ENCODE results near the gene CFAP77. TPM values are rescaled to one million over a fixed set of nuclear protein-coding genes. Genes with fewer than 3 reads are reported as not detected.

The CFAP77 gene
- total RNA-seq, 3 donors from 2014 or later: not detected

DNA sequence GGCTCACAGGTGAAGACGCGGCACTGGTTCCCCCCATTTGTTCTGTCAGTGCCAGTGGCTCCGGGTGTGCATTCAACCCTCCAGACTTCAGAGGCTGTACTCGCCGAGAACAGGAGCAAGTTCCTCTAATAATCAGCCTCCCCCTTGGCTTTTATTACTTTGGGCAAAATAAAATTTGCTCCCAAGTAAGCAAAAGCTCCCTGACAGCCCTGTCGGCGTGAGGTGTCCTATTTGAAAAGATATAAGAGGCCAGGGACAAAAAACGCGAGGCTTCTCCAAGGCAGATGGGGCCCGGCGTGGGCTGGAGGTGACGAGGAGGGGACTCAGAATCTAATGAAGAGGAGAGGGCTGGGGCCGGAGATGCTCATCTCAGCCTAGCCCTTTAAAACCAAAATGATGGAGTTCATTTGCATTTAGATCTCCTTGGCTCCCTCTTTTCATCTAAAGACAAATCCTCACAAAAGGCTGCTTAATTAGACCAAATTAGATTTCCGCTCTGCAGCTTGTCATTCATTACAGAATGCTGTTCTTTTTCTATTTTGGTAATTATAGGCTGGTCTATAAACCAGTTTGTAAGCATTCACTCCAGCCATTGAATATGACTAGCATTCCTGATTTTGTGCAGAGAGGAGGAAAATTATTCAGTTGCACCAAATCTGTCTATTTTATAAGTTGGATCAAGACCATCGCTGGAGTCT lies 68.5 kb downstream of the CFAP77 start:
- H3K9me3 ChIP-seq: no peaks in the 10 kb centered on the region
- no peak overlapping the region for H3K4me3 ChIP-seq
- DNase-seq (ENCODE audit: low spot score in 2 of 2): no peak
- H3K27me3 ChIP-seq: peaks cover 0 to 37% of the 10 kb centered on the region in 2 donors
- intact Hi-C loops (cut with DNase I; ENCODE audit: low total_unique reads): no loop called here
- TF ChIP-seq, protein P1, sequence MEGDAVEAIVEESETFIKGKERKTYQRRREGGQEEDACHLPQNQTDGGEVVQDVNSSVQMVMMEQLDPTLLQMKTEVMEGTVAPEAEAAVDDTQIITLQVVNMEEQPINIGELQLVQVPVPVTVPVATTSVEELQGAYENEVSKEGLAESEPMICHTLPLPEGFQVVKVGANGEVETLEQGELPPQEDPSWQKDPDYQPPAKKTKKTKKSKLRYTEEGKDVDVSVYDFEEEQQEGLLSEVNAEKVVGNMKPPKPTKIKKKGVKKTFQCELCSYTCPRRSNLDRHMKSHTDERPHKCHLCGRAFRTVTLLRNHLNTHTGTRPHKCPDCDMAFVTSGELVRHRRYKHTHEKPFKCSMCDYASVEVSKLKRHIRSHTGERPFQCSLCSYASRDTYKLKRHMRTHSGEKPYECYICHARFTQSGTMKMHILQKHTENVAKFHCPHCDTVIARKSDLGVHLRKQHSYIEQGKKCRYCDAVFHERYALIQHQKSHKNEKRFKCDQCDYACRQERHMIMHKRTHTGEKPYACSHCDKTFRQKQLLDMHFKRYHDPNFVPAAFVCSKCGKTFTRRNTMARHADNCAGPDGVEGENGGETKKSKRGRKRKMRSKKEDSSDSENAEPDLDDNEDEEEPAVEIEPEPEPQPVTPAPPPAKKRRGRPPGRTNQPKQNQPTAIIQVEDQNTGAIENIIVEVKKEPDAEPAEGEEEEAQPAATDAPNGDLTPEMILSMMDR (IDR thresholded peaks at IDR 0.05): no peak
- TF ChIP-seq POLR2A (IDR thresholded peaks at IDR 0.05) (no peak), POLR2AphosphoS5 (IDR thresholded peaks at IDR 0.05) (no peak)
- no peak overlapping the region for H3K27ac ChIP-seq
- no peaks in the 10 kb centered on the region for H3K36me3 ChIP-seq
- no peaks in the 10 kb centered on the region for H3K4me1 ChIP-seq

DNA sequence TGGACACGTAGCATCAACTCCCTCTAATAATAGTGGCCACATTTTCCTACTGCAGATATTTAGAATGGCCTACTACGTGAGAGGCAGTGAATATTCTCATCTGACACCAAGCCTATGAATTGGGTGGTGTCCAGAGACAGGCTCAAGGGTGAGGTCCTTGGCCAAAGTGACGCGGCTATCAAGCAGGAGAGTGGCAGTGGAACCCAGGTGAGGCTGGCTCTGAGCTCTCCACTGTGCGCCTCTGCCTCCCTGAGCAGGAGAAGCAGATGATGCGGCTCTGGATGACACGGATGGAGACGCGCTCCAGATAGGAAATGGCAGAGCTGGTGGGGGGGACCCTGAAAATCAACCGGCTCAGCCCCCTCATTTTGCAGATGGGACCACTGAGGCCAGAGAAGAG lies 69.7 kb downstream of the CFAP77 start:
- H3K27me3 ChIP-seq: peaks cover 0 to 38% of the 10 kb centered on the region in 2 donors
- DNase-seq (ENCODE audit: low spot score in 2 of 2): no peak
- no peaks in the 10 kb centered on the region for H3K9me3 ChIP-seq
- intact Hi-C loops (cut with DNase I; ENCODE audit: low total_unique reads): no loop called here
- no peak overlapping the region for H3K4me3 ChIP-seq
- no peaks in the 10 kb centered on the region for H3K4me1 ChIP-seq
- no peaks in the 10 kb centered on the region for H3K36me3 ChIP-seq
- no peak overlapping the region for H3K27ac ChIP-seq
- TF ChIP-seq POLR2A (IDR thresholded peaks at IDR 0.05): no peak
- TF ChIP-seq, protein P1 (IDR thresholded peaks at IDR 0.05): no peak
- no peak for TF ChIP-seq POLR2AphosphoS5 (IDR thresholded peaks at IDR 0.05)

DNA sequence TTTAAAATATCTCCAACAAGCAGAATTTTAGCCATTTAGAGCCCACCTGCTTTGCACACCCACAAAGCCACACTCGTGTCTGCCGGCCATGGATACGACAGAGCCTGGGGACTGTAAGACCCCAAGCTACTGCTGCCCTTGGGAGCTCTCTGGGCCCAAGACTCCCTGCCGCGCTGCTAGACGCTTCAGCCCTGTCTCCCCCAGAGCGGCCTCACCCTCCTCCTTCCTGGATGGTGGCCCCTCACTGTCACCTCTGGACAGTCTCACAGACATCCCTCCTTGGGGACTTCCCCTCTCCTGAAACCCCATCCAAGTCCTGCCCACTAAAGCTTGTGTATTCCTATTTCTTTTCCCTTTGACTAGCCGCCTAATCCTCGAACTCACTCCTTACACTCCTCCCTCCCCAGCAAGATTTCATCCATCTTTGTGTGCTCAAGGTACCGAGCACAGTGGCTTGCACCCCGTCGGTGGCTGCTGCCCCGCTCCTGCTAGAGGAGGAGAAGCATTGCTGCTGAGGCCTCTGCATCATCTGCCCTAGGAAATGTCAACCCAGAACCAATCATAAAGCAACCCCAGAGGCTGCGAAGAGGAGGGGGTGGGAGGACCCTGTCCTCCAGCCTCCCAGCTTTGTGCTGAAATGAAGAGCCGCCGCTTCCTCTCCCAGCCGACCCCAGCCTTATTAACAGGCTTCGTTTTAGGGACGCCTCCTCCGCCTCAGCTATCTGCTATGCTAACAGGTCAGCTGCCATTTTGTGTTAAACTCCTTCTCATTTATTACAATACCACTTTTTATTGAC lies 71.2 kb downstream of the CFAP77 start:
- H3K9me3 ChIP-seq: no peaks in the 10 kb centered on the region
- no peak overlapping the region for H3K4me3 ChIP-seq
- intact Hi-C loops (cut with DNase I; ENCODE audit: low total_unique reads): no loop called here
- no peaks in the 10 kb centered on the region for H3K36me3 ChIP-seq
- H3K27ac ChIP-seq: no peak overlapping the region
- DNase-seq (ENCODE audit: low spot score in 2 of 2): no peak
- H3K27me3 ChIP-seq: peaks cover 0 to 43% of the 10 kb centered on the region in 2 donors
- TF ChIP-seq POLR2AphosphoS5 (IDR thresholded peaks at IDR 0.05): no peak
- TF ChIP-seq, protein P1 (IDR thresholded peaks at IDR 0.05): no peak
- no peaks in the 10 kb centered on the region for H3K4me1 ChIP-seq

DNA sequence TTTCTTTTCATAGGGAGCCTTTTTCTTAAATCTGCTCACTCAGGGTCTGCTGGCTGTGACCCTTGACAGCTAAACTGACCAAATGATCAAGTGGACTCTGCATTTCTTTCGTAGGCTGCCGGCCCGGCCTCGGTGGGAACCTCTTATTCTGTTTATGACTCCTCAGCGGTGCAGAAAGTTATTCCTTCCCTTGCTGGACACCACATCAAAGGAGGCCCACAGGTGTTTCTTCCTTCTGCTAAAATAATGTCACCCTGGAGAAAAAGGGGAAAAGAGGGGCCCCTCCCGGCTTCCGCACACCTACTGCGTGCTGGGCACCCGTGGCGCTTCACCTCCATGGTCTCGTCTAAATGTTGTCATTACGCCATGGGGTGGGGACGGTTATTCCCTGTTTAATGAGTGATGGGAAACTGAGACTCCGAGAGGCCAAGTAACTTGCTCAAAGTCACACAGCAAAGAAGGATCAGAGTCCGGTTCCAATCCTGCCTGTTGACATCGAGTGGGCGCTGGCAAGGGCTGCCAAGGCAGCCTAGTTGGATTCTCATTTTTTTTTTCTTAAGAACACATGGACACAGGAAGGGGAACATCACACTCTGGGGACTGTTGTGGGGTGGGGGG lies 72.3 kb downstream of the CFAP77 start:
- no peak overlapping the region for H3K4me3 ChIP-seq
- H3K4me1 ChIP-seq: no peaks in the 10 kb centered on the region
- no peak overlapping the region for H3K27ac ChIP-seq
- TF ChIP-seq, protein P1 (IDR thresholded peaks at IDR 0.05): no peak
- no peak for TF ChIP-seq POLR2A (IDR thresholded peaks at IDR 0.05)
- no peak for TF ChIP-seq POLR2AphosphoS5 (IDR thresholded peaks at IDR 0.05)
- intact Hi-C loops (cut with DNase I; ENCODE audit: low total_unique reads): no loop called here
- H3K36me3 ChIP-seq: no peaks in the 10 kb centered on the region
- DNase-seq (ENCODE audit: low spot score in 2 of 2): no peak
- peaks cover 0 to 54% of the 10 kb centered on the region in 2 donors for H3K27me3 ChIP-seq
- H3K9me3 ChIP-seq: no peaks in the 10 kb centered on the region

DNA sequence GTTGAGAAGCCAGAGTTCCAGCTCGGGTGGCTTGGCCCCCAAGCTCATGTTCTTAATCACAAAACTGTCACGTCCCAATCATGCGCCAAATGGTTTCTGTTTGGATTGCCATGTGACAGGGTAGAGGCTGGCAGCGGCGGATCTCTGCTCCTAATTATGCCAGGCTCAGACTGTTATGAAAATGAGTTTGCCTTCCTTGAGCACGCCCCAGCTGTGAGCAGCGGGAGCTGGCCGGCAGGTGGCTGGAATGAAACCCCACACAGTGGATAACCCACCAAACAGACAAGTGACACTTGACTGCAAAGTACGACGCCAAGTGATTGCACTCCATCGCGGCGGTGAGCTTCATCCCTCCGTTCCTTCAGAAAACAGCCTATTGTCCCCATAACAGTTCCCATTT lies 75.4 kb downstream of the CFAP77 start:
- no peaks in the 10 kb centered on the region for H3K36me3 ChIP-seq
- DNase-seq (ENCODE audit: low spot score in 2 of 2): no peak
- intact Hi-C loops (cut with DNase I; ENCODE audit: low total_unique reads): no loop called here
- H3K4me1 ChIP-seq: no peaks in the 10 kb centered on the region
- H3K27me3 ChIP-seq: peaks cover 0 to 62% of the 10 kb centered on the region in 2 donors
- TF ChIP-seq POLR2AphosphoS5 (IDR thresholded peaks at IDR 0.05) (no peak), POLR2A (IDR thresholded peaks at IDR 0.05) (no peak)
- TF ChIP-seq, protein P1 (IDR thresholded peaks at IDR 0.05): no peak
- no peaks in the 10 kb centered on the region for H3K9me3 ChIP-seq
- no peak overlapping the region for H3K4me3 ChIP-seq
- no peak overlapping the region for H3K27ac ChIP-seq

Data from breast epithelium (tissue), 4 donors.